Liver (tissue), 9 donors: ENCODE data around the gene DCAF5. TPM values are rescaled to one million over a fixed set of nuclear protein-coding genes. Genes with fewer than 3 reads are reported as not detected.
A peak's percentile ranks its signal among the peaks of the same experiment; 100 is the strongest.

Source experiments
- DNase-seq: peaks from one replicate; pipeline ENCODE4 v3.0.0-alpha.2; 2017; ENCODE audit warnings: low spot score
- H3K27ac ChIP-seq, 2 donors: one replicate each; pipeline ENCODE4 v1.7.0; 2013; ENCODE audit warnings: inconsistent platforms in 2 of 2, low read length in 2 of 2, control low read depth in 1 of 2, low read depth in 1 of 2, mild to moderate bottlenecking in 1 of 2
- H3K27me3 ChIP-seq, 4 donors: one replicate each; pipeline versions ENCODE4 v1.6.1 to v1.7.0; 2013; ENCODE audit warnings: low read length in 3 of 4, inconsistent platforms in 1 of 4, mild to moderate bottlenecking in 1 of 4, moderate library complexity in 1 of 4; ENCODE audit not compliant: control insufficient read depth in 4 of 4, insufficient read depth in 4 of 4
- H3K36me3 ChIP-seq, 4 donors: one replicate each; pipeline versions ENCODE4 v1.6.1 to v1.7.0; 2013; ENCODE audit warnings: low read length in 3 of 4, mild to moderate bottlenecking in 3 of 4, low read depth in 1 of 4, moderate library complexity in 1 of 4; ENCODE audit not compliant: control insufficient read depth in 4 of 4, insufficient read depth in 3 of 4
- H3K4me1 ChIP-seq, 4 donors: one replicate each; pipeline versions ENCODE4 v1.6.1 to v1.7.0; 2013; ENCODE audit warnings: low read length in 3 of 4, mild to moderate bottlenecking in 3 of 4, moderate library complexity in 1 of 4; ENCODE audit not compliant: control insufficient read depth in 4 of 4, insufficient read depth in 4 of 4
- H3K4me3 ChIP-seq, 3 donors: one replicate each; pipeline versions ENCODE4 v1.6.1 to v1.7.0; 2013; ENCODE audit warnings: low read length in 3 of 3, control low read depth in 1 of 3, low read depth in 1 of 3, mild to moderate bottlenecking in 1 of 3
- H3K9ac ChIP-seq, 2 donors: one replicate each; pipeline ENCODE4 v1.7.0; 2013; ENCODE audit warnings: low read length in 2 of 2, mild to moderate bottlenecking in 2 of 2, moderate library complexity in 2 of 2, control low read depth in 1 of 2, low read depth in 1 of 2
- H3K9me3 ChIP-seq, 4 donors: one replicate each; pipeline versions ENCODE4 v1.6.1 to v1.7.0; 2013; ENCODE audit warnings: low read length in 3 of 4; ENCODE audit not compliant: control insufficient read depth in 4 of 4
- ATF3 ChIP-seq: IDR thresholded peaks from 2 replicates; pipeline ENCODE4 v1.6.1; 2016; ENCODE audit warnings: antibody characterized with exemption
- CTCF ChIP-seq: fragments of 150-350 bp; IDR thresholded peaks from 2 replicates; pipeline ENCODE4 v1.5.1; 2017; ENCODE audit warnings: improper control_type of control experiment, low read depth, low read length; ENCODE audit not compliant: missing input control
- EGR1 ChIP-seq, 2 donors: IDR thresholded peaks; 2 replicates each; pipeline ENCODE4 v1.6.1; 2016 to 2018; ENCODE audit warnings: antibody characterized with exemption in 2 of 2, low read depth in 2 of 2
- FOXA1 ChIP-seq: IDR thresholded peaks from 2 replicates; pipeline ENCODE4 v1.6.1; 2016; ENCODE audit warnings: antibody characterized with exemption
- GABPA ChIP-seq, 2 donors: IDR thresholded peaks in 1 of 2; conservative IDR thresholded peaks in 1 of 2; 2 replicates each; pipeline ENCODE4 v1.6.1; 2016; ENCODE audit warnings: antibody characterized with exemption in 2 of 2, mild to moderate bottlenecking in 1 of 2, moderate library complexity in 1 of 2
- HNF4A ChIP-seq, 2 donors: conservative IDR thresholded peaks; 2 replicates each; pipeline ENCODE4 v1.6.1; 2016; ENCODE audit warnings: antibody characterized with exemption in 2 of 2, mild to moderate bottlenecking in 2 of 2
- HNF4G ChIP-seq: IDR thresholded peaks from 2 replicates; pipeline ENCODE4 v1.6.1; 2016; ENCODE audit warnings: antibody characterized with exemption
- JUND ChIP-seq, 2 donors: IDR thresholded peaks; 2 replicates each; pipeline ENCODE4 v1.6.1; 2016; ENCODE audit warnings: antibody characterized with exemption in 2 of 2
- MAX ChIP-seq: IDR thresholded peaks from 2 replicates; pipeline ENCODE4 v1.6.1; 2016; ENCODE audit warnings: antibody characterized with exemption
- NR2F2 ChIP-seq: IDR thresholded peaks from 2 replicates; pipeline ENCODE4 v1.6.1; 2016; ENCODE audit warnings: antibody characterized with exemption
- RAD21 ChIP-seq, 2 donors: IDR thresholded peaks; 2 replicates each; pipeline ENCODE4 v1.6.1; 2016; ENCODE audit warnings: antibody characterized with exemption in 2 of 2, mild to moderate bottlenecking in 2 of 2
- REST ChIP-seq: IDR thresholded peaks from 2 replicates; pipeline ENCODE4 v1.6.1; 2016; ENCODE audit warnings: antibody characterized with exemption, mild to moderate bottlenecking
- RXRA ChIP-seq, 2 donors: IDR thresholded peaks; 2 replicates each; pipeline ENCODE4 v1.6.1; 2017 to 2018; ENCODE audit warnings: antibody characterized with exemption in 2 of 2, mild to moderate bottlenecking in 1 of 2
- SP1 ChIP-seq: IDR thresholded peaks from 2 replicates; pipeline ENCODE4 v1.6.1; 2018; ENCODE audit warnings: antibody characterized with exemption, mild to moderate bottlenecking
- TAF1 ChIP-seq: conservative IDR thresholded peaks from 2 replicates; pipeline ENCODE4 v1.6.1; 2016; ENCODE audit warnings: antibody characterized with exemption, mild to moderate bottlenecking
- YY1 ChIP-seq: IDR thresholded peaks from 2 replicates; pipeline ENCODE4 v1.6.1; 2016; ENCODE audit warnings: antibody characterized with exemption, mild to moderate bottlenecking
- ZBTB33 ChIP-seq: IDR thresholded peaks from 2 replicates; pipeline ENCODE4 v1.6.1; 2016; ENCODE audit warnings: antibody characterized with exemption
- WGBS: extraction: QIAGEN DNeasy Blood & Tissue Kit; methylation state at CpG from one replicate; pipeline ENCODE4 v1.1.7; 2013; 5-methylcytosine and 5-hydroxymethylcytosine counted together
- polyA plus RNA-seq, 2 donors: library from polyadenylated mRNA; stranded (reverse) in 1 of 2; unstranded in 1 of 2; fragments of 200-250 nt in 1 of 2; fragments of >200 nt in 1 of 2; fragmentation: Nextera tagmentation in 1 of 2; extraction: Ambion mirVana in 1 of 2; gene quantifications; one replicate each; pipeline versions ENCODE4 v1.2.1 to v1.2.3, GENCODE V29; 2013 to 2015
- total RNA-seq, 2 donors: library from RNA; depleted of rRNA; stranded (reverse); fragments of >200 nt; gene quantifications; one replicate each; pipeline ENCODE4 v1.2.3, GENCODE V29; 2014
- donor health status: healthy.
- donor health status: healthy.
- donor health status: healthy.
- donor health status: healthy.
- donor health status: healthy.

The DCAF5 gene
- total and polyA plus RNA-seq, 4 donors, result 12.9 to 18.1 (median 14.5) TPM

- TF ChIP-seq ZBTB33, result no peak
- no peak for TF ChIP-seq GABPA (IDR thresholded peaks at IDR 0.05 in 1 of 2, conservative IDR thresholded peaks at IDR 0.05 in 1 of 2)
- TF ChIP-seq SP1, result no peak
- no peak for TF ChIP-seq HNF4G
- TF ChIP-seq RXRA (IDR thresholded peaks at IDR 0.05), result no peak
These were observed 38.2 kb downstream of the DCAF5 start (continued) for GRCh38 chr14:69114763-69115162.

- H3K27me3 ChIP-seq, result no peaks in the 10 kb centered on the region
- peaks cover 0 to 36% (median 25%) of the 10 kb centered on the region in 4 donors for H3K36me3 ChIP-seq
- no peaks in the 10 kb centered on the region for H3K9me3 ChIP-seq
- TF ChIP-seq SP1 (no peak), TAF1 (no peak), GABPA (IDR thresholded peaks at IDR 0.05 in 1 of 2, conservative IDR thresholded peaks at IDR 0.05 in 1 of 2) (no peak)
- no peaks in the 10 kb centered on the region for H3K4me1 ChIP-seq
- H3K4me3 ChIP-seq, result no peak overlapping the region
- WGBS, result 82% methylated on average over 3 of the region's 3 CpGs
- H3K9ac ChIP-seq, result no peak overlapping the region
- DNase-seq, result no peak
- no peak overlapping the region for H3K27ac ChIP-seq
These were observed 44.6 kb downstream of the DCAF5 start for GRCh38 chr14:69108358-69108757.

- TF ChIP-seq EGR1 (IDR thresholded peaks at IDR 0.05; ENCODE audit: low read depth in 2 of 2), result no peak
- TF ChIP-seq FOXA1, result no peak
- peak in 1 of 2 donors; percentile 9 for TF ChIP-seq HNF4A (conservative IDR thresholded peaks at IDR 0.05)
- TF ChIP-seq RAD21 (IDR thresholded peaks at IDR 0.05), result peak; percentile 86 to 91
- peak; percentile 59 for TF ChIP-seq CTCF
- TF ChIP-seq SP1, result no peak
- no peaks in the 10 kb centered on the region for H3K27me3 ChIP-seq
- no peak overlapping the region for H3K9ac ChIP-seq
- no peaks in the 10 kb centered on the region for H3K9me3 ChIP-seq
- no peak overlapping the region for H3K27ac ChIP-seq
- H3K36me3 ChIP-seq, result peaks cover 0 to 33% (median 21%) of the 10 kb centered on the region in 4 donors
- WGBS, result 47% methylated on average over 3 of the region's 3 CpGs
- DNase-seq, result no peak
- no peaks in the 10 kb centered on the region for H3K4me1 ChIP-seq
- H3K4me3 ChIP-seq, result no peak overlapping the region
These were observed 45.4 kb downstream of the DCAF5 start for GRCh38 chr14:69107407-69108003.

GRCh38 chr14:69106451-69106850, 46.5 kb downstream of the DCAF5 start:
- Histone ChIP-seq H3K4me1 (peaks cover 0 to 4% (median 1%) of the 10 kb centered on the region in 4 donors), H3K4me3 (no peak overlapping the region), H3K27me3 (no peaks in the 10 kb centered on the region), H3K36me3 (peaks cover 0 to 32% (median 19%) of the 10 kb centered on the region in 4 donors), H3K9me3 (no peaks in the 10 kb centered on the region), H3K27ac (no peak overlapping the region), H3K9ac (no peak overlapping the region)
- WGBS, result 98% methylated on average over 5 of the region's 5 CpGs
- DNase-seq, result no peak
- TF ChIP-seq HNF4G (no peak), RAD21 (IDR thresholded peaks at IDR 0.05) (no peak), RXRA (IDR thresholded peaks at IDR 0.05) (no peak), REST (no peak), MAX (no peak), TAF1 (no peak), NR2F2 (no peak), GABPA (IDR thresholded peaks at IDR 0.05 in 1 of 2, conservative IDR thresholded peaks at IDR 0.05 in 1 of 2) (no peak), SP1 (no peak), JUND (IDR thresholded peaks at IDR 0.05) (no peak), YY1 (no peak), EGR1 (IDR thresholded peaks at IDR 0.05; ENCODE audit: low read depth in 2 of 2) (no peak), ATF3 (no peak)
